ENCODE measurements around the gene ANKMY2.
A peak's percentile ranks its signal among the peaks of the same experiment; 100 is the strongest.
"Not testable (repeated sequence)": the region's sequence is repeated elsewhere in the genome, so short reads cannot be mapped to it uniquely, and the experiment has no call there.

The ANKMY2 gene

DNA sequence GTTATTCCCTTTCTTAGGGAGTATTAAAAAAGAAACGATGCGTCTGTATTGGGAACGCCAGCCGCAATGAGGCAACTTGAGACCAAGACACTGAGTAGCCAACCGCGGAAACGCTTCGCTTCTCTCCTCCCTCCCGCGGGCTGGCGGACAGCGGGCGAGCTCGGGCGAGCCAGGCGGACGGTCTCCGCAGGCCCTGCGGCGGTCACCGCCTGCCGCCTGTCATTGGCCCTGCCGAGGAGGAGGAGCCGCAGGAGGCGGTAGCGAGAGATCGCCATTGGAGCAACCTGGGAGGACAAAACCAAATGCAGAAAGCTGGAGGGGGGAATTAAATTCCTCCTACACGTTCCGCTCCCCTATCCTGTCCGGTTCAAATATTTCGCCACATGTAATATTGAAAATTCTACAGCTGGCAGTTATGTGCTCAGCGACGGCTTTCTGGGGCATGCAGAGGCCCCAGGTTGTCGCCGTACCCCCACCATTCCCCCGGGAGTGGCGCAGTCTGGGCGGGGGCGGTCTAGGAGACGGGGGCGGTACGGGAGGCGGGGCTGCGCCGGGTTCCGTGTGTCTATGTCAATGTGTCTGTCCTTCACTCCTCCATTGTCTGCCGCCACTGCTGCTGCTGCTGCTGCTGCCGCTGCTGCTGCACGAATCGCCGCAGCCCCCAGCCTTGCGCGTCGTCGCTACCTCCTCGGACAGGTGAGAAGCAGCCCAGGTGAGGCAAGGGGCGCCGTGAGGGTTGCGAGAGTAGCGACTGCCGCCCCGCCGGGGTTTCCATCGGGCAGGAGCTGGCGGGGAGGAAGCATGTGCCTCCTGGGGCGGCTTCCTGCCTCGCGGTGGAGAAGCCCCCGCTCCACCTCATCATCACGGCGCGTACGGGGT lies at the start of gene ANKMY2, which contains the start of gene BZW2:
Gene ANKMY2, minus strand, starts transcription at position 162 of the 879 bp plus-strand sequence. CDS start 181 bp downstream, outside the sequence.
Gene BZW2, plus strand, starts transcription at position 589 of the 879 bp plus-strand sequence. CDS start 19,263 bp downstream, outside the sequence.
- peak; percentile 95 for DNase-seq (ENCODE audit: low spot score)

GRCh38 chr7:16694806-16695205 lies 49.3 kb upstream of the ANKMY2 start:
- DNase-seq (ENCODE audit: low spot score) = no peak

DNA sequence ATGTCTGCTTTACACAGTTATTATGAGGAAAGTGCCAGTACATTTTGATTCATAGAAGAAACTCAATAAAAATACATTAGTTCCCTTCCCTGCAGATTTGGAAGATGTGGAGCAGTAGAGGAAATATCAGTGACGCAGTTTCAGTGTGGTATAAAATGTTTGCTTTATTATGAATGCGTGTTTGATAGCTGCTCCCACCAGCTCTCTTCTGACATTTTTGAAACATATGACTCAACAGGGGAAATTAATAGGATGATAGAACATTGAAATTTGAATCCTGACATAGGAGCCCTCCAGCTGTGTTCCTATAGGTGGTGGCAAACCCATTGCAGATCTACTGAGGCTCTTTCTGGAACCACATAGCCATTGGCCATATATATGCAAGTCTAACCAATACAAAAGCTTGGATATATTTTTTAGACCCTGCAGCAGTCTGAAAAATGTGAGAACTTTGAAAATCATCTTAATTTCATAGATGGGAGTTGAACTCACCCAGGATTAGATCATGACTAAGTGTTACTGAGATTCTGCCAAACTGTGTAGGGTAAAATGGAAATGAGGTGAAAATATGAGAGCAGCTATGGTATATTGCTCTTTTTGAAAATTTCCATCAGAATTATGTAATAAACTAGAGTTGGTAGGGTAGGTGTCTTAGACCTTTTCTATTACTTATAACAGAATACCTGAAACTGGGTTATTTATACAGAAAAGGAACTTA lies 48.2 kb upstream of the ANKMY2 start:
- DNase-seq (ENCODE audit: low spot score) = no peak

GRCh38 chr7:16691241-16691640 lies 45.7 kb upstream of the ANKMY2 start:
- DNase-seq (ENCODE audit: low spot score) = peak; percentile 33

DNA sequence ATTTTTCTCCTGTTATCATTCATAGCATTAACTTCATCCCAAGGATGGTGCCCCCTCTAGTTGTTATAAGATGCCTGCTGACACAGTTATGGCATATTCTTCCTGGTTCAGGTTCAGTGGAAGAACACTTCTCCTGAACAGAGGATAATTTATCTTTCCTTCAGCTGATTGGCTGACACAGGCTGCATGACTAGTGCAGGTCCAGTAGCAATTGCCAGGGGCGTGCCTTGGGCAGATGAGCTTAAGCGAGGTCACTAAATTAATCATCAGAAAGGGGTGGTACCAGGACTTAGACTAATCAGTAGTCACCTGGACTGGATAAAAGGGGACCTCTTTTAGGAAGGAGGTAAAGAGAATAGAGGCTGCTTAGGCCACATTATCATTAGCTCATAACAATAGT lies 42.7 kb upstream of the ANKMY2 start:
- peak; percentile 36 for DNase-seq (ENCODE audit: low spot score)

DNA sequence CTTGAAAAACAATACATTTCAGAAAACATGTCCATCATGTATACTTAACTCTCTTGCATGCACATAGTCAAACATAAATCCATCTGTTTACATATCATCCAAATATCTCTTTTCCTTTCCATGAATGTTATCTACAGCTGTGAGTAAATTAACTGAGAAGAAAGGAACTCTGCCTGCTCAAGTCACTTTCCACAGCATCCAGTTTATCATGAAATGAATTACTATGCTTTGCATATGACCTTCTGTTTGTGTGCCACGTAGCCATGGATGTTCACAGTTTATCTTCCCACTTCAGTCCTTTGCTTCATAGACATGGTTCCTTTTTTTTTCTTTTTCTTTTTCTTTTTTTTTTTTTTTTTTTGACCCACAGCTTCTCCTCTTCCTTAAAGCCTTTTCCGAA lies 40.0 kb upstream of the ANKMY2 start:
- no peak for DNase-seq (ENCODE audit: low spot score)

DNA sequence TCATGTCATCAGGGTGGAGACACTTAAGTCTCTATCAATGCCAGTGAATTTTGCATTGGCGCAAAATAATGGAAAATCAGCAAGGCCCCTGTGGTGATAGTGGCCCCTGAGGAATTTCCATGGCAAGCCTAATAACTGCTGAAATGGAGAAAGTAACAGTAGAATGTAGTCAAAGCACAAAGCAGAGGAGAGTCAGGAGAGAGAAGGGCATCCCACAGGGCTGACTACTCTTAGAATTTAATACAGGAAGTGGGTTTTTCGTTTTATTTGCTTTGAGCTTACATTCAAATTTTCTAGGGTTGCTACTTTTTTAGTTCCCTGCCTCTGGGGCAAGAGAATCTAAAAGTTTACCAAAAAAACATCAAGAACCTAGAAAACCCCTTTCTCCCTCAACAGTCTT lies 39.4 kb upstream of the ANKMY2 start:
- DNase-seq (ENCODE audit: low spot score) = no peak

DNA sequence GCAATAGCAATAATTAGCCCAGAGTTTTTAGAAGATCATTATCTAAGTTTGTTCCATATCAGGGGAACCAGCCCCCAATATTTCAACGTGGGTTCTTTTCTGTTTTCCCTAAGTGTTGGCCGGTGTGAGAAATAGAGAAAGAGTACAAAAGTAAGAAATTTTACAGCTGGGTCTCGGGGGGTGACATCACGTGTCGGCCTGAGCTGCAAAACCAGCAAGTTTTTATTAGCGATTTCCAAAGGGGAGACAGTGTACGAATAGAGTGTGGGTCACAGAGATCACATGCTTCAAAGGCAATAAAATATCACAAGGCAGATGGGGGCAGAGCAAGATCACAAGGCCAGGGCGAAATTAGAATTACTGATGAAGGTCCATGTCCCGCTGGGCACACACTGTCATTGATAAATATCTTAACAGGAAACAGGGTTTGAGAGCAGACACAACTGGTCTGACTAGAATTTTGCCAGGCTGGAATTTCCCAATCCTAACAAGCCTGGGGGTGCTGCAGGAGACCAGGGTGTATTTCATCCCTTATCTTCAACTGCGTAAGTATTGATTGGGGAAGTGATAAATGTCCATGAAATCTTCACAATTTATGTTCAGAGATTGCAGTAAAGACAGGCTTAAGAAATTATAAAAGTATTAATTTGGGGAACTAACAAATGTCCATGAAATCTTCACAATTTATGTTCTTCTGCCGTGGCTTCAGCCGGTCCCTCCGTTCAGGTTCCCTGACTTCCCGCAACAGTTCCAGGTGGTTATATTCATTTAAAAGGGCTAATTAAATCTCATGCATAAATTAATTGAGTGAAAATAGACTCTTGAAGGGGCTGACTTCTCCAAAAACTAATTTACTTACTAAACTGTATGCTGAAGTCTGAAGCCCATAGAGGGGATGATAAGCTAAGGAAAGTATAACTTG lies 33.4 kb upstream of the ANKMY2 start:
- DNase-seq (ENCODE audit: low spot score) = not testable (repeated sequence)

DNA sequence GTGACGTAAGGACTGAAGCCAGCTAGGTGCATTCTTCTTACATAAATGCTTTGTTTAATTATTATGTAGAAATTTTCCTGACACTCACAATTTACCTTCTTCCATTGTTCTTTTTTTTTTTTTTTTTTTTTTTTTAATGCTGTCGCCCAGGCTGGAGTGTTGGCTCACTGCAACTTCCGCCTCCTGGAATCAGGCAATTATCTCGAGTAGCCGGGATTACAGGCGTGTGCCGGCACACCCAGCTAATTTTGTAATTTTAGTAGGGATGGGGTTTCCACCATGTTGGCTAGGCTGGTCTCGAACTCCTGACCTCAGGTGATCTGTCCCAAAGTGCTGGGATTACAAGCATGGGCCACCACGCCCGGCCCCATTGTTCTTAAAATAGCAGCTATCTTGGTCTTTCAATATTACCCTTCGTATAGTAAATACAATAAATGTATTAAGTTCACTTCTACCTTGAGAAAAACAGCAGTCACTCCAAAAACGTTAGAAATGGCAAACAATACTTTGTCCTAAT lies 32.5 kb upstream of the ANKMY2 start:
- no peak for DNase-seq (ENCODE audit: low spot score)

- DNase-seq (ENCODE audit: low spot score) = no peak
These were observed 29.7 kb upstream of the ANKMY2 start for GRCh38 chr7:16675277-16675676.

- DNase-seq (ENCODE audit: low spot score) = no peak
These were observed 26.3 kb upstream of the ANKMY2 start for GRCh38 chr7:16671811-16672210.

DNA sequence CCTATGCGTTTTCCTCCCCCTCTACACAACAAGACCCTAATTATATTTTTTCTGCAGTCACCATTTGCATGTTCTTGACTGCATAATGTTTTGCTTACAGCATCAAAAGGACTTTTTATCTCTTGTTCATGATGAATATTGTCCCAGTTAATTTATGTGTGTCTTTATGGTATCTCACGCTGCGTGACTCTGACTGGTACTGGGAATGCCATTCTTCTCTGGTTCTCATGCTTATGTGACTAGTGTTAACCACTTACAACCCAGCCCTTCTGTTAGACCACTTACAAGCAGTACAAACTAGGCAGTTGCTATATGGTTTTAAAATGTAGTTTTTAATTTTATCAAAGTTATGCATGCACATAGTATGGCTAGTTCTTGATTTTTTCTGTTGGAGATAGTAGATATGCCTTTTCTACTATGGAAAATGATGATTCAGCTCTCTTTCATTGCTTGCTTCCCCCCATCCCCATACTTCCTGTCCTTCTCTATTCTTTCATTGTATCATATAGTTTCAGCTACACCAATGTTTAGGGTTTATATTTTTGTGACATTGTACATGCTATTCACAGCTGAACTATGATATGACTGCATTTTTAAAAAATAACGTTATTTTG lies 25.3 kb upstream of the ANKMY2 start:
- DNase-seq (ENCODE audit: low spot score) = no peak

- DNase-seq (ENCODE audit: low spot score) = no peak
These were observed 24.5 kb upstream of the ANKMY2 start for GRCh38 chr7:16670021-16670420.

GRCh38 chr7:16669581-16669980 lies 24.0 kb upstream of the ANKMY2 start:
- DNase-seq (ENCODE audit: low spot score) = no peak

DNA sequence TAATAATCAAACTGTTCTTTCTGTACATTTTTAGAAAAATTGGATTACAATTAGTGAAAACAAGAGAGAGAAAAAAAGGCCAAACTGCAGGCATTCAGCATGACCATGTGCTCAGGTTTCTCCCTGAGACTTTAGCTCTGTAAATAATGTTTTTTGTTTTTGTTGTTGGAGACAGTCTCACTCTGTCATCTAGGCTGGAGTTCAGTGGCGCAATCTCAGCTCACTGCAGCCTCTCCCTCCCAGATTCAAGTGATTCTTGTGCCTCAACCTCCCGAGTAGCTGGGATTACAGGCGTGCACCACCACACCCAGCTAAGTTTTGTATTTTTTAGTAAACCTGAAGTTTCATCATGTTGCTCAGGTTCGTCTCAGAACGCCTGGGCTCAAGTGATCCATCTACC lies 23.4 kb upstream of the ANKMY2 start:
- no peak for DNase-seq (ENCODE audit: low spot score)

DNA sequence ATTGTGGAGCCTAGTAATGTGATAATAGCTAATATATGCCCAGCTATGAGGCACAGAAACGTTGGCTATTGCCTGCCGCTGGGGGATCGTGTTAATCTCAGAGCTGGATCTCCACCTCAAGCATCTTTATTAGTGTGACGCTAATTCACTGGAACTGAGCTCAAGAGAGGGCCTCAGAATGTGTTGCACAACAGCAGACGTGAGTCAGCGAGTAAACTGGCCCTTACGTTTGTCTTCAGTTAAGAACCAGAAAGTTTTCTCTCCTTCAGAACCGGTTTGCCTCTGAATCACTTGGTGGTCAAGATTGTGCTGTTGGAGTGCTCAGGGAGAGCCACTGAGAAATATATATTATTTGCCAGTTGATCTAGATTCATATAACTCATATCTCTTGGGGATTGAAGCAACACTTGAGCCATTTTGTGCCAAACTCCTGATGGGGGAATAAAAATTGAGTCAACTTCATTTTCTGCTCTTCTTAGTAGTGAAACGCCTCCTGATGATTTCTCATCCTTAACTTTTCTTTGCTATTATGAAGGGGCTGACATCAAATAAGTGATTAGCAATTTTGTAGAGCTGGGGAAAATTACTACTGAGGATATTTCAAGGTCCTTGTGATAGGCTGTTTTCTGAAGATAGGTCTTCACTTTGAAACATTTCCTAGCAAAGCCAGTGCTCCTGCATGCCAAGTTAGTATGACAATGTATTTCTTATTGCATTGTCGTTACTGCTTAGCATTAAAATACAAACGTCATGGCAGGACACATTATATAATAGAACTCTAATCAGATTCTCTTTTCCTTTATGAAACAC lies 22.7 kb upstream of the ANKMY2 start:
- DNase-seq (ENCODE audit: low spot score) = no peak

DNA sequence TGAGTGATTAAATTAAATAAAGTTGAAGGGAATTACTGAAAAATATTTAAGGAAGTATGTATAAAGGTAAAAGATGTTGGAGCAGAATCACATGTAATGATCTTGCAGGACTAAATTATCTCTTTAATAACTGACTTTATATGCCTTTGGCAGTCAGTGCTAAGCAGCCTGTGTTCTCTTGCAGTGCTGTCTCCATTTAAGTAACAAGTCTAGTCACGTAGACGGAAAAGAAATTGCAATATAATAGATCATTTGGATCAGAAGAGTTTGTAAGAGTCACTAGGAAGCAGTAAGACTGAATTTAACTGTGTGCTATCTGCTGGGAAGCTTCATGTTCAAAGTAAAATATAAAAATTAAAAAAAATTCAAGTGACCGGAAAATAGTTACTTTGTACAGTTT lies 21.8 kb upstream of the ANKMY2 start:
- no peak for DNase-seq (ENCODE audit: low spot score)

- no peak for DNase-seq (ENCODE audit: low spot score)
These were observed 16.4 kb upstream of the ANKMY2 start for GRCh38 chr7:16661924-16662323.

DNA sequence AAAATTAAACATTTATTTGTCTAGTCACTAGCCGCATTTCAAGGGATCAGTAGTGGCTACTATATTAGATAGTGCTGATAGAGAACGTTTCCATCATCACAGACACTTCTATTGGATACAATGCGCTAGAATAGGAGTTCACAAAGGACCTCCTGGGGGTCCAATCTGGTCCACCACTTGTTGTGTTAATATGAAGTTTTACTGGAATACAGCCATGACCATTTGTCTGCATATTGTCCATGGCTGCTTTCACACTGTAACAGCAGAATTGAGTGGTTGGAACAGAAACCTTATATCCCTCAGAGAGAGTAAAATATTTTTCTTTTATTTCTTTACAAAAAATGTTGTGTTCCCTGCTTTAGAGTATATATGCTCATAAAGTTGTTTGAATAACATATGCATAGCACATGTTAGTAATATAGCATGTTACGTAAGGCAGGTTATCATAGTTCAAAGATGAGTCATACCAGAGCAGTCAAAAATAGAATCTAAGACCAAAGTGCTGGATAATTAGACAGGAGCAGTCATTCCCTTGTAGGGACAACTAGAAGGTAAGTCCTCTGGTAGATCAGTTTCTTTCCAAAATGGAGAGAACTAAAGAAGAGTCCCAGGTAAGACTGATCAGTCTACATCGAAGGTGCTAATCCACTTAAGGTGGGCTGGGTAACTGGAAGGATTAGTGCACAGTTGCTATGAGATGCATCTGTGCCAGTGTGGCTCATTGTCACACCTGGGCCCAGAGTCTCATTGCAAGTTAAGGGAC lies 15.3 kb upstream of the ANKMY2 start:
- peak; percentile 59 for DNase-seq (ENCODE audit: low spot score)
